ENCODE data around the gene CEP152. TPM values are rescaled to one million over a fixed set of nuclear protein-coding genes. Genes with fewer than 3 reads are reported as not detected.
"Not testable (repeated sequence)": the region's sequence is repeated elsewhere in the genome, so short reads cannot be mapped to it uniquely, and the experiment has no call there.

Gene CEP152
- total RNA-seq, 8 experiments from 2014 or later = 1.4 to 30.2 (median 3.5) TPM

DNA sequence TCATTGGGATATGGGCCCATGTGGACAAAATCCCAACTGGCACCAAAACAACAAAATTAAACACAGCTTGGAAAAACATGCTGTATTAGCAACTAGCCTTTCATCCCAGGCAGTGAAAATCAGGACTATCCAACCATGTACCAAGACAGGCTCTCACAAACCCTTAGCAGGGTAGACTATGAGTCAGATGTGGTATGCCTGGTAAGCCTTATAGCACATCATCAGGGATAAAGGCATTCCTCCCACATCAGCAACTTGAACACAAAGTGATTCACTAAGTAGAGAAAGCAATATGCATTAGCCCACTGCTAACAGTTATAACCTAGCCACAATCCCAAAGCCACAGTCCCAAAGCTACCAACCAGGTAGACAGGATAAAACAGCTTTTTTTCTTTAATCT lies 8.0 kb downstream of the CEP152 start:
- in situ Hi-C loops (cut with MboI; ENCODE audit: low pct_unique_long_range_greater_than_20kb in 2 of 9, low sequenced_read_pairs in 9 of 9, unreplicated experiment in 9 of 9) = loop anchor here in 2 of 9 experiments (25.0 kb wide), 2 partner anchors 166 to 441 kb away; partner anchors contain the start of gene FBN1 (in 1 of the 2)
- ATAC-seq (replicated peaks in 6 of 8) = peak in 3 of 8 experiments; percentile 34 to 57 (median 37)
- no peaks in the 10 kb centered on the region for H3K4me1 ChIP-seq (replicated peaks in 1 of 2)
- no peak overlapping the region for H3K27ac ChIP-seq
- no peak overlapping the region for H3K4me3 ChIP-seq

- WGBS, 10 experiments = 49 to 100% (median 82%) methylated on average over 1 to 3 of the region's 3 CpGs
- in situ Hi-C loops (cut with MboI; ENCODE audit: low pct_unique_long_range_greater_than_20kb in 2 of 9, low sequenced_read_pairs in 9 of 9, unreplicated experiment in 9 of 9) = loop anchor here in 2 of 9 experiments (25.0 kb wide), 2 partner anchors 165 to 440 kb away; partner anchors contain the start of gene FBN1 (in 1 of the 2)
Measured at GRCh38 chr15:48802257-48802656, 8.6 kb downstream of the CEP152 start.

GRCh38 chr15:48800811-48801455 lies 9.9 kb downstream of the CEP152 start:
- H3K27ac ChIP-seq = no peak overlapping the region
- H3K4me3 ChIP-seq = no peak overlapping the region
- no peaks in the 10 kb centered on the region for H3K4me1 ChIP-seq (replicated peaks in 1 of 2)
- WGBS, 10 experiments = 14 to 97% (median 63%) methylated on average over 2 to 4 of the region's 4 CpGs; no CpG with 5 or more reads in 2 of the 10 experiments
- ATAC-seq (replicated peaks in 6 of 8) = peak in 2 of 8 experiments; percentile 47 to 54
- in situ Hi-C loops (cut with MboI; ENCODE audit: low pct_unique_long_range_greater_than_20kb in 2 of 9, low sequenced_read_pairs in 9 of 9, unreplicated experiment in 9 of 9) = loop anchor here in 2 of 9 experiments (25.0 kb wide), 2 partner anchors 164 to 439 kb away; partner anchors contain the start of gene FBN1 (in 1 of the 2)

More at GRCh38 chr15:48802257-48802656, 8.6 kb downstream of the CEP152 start:
- Histone ChIP-seq H3K4me3 (no peak overlapping the region), H3K27ac (no peak overlapping the region), H3K4me1 (replicated peaks in 1 of 2) (no peaks in the 10 kb centered on the region)
- ATAC-seq (replicated peaks in 6 of 8) = no peak

DNA sequence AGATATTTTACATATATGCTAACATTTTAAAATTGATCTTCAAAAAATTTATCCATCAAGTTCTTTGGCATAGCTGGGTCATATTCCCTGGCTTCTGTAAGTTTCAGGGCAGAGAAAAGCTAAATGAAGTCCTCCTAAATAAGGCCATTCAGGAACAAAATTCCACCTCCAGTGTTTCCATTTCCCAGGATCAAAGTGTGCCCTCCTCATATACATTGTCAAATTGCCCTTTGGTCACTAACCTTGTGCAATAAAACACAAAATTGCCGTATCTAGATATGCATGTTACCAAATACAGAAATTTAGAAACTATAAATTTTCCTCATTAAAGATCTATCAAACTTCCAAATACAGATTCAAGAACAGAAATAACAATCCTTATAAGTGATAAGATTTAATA lies 10.6 kb downstream of the CEP152 start:
- ATAC-seq (replicated peaks in 6 of 8) = no peak
- no peaks in the 10 kb centered on the region for H3K4me1 ChIP-seq (replicated peaks in 1 of 2)
- H3K27ac ChIP-seq = no peak overlapping the region
- in situ Hi-C loops (cut with MboI; ENCODE audit: low pct_unique_long_range_greater_than_20kb in 2 of 9, low sequenced_read_pairs in 9 of 9, unreplicated experiment in 9 of 9) = loop anchor here in 2 of 9 experiments (25.0 kb wide), 2 partner anchors 163 to 438 kb away; partner anchors contain the start of gene FBN1 (in 1 of the 2)
- no peak overlapping the region for H3K4me3 ChIP-seq
- 83 to 100% (median 100%) methylated on average over 1 of the region's 1 CpG; no CpG with 5 or more reads in 2 of the 10 experiments for whole genome bisulfite sequencing, 10 experiments

DNA sequence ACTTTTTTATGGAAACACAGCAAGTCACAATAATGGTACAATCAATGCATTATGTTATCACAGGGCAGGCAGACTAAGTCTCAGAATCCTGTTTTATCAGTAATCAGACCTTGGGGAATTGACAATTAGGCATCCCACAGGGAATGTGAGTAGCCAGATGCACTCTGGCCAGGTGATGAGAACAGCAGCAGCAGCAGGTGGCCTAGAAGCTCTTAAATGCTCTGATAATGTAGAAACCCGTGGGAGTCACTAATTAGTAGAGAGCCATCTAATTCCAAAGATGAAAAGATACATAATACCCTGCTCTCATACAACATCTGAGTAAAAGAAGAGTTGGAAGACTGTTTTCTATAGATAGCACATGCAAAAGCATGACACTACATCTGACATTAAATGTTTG lies 12.6 kb downstream of the CEP152 start:
- H3K27ac ChIP-seq = no peak overlapping the region
- WGBS, 10 experiments = 0 to 89% (median 70%) methylated on average over 1 of the region's 1 CpG; no CpG with 5 or more reads in 4 of the 10 experiments
- H3K4me3 ChIP-seq = no peak overlapping the region
- no peaks in the 10 kb centered on the region for H3K4me1 ChIP-seq (replicated peaks in 1 of 2)
- ATAC-seq (replicated peaks in 6 of 8) = no peak
- in situ Hi-C loops (cut with MboI; ENCODE audit: low pct_unique_long_range_greater_than_20kb in 2 of 9, low sequenced_read_pairs in 9 of 9, unreplicated experiment in 9 of 9) = no loop called here

DNA sequence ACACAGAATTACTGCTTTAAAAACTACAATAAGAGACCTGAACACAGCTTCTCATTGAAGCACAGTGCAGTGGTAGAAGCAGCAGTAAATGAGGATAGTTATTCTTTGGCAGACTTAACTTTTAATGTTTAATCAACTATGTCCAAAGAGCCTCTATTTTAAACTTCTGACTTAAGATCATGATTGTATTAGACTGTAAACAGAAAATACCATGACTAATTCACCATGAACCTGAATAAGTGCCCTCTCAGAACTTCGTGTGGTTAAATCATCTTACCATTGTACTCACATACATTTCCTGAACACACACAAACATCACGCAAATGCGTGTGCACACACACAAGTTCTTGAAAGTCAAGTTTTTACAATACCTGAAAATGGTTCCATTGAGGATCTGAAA lies 13.9 kb downstream of the CEP152 start:
- no peaks in the 10 kb centered on the region for H3K4me1 ChIP-seq (replicated peaks in 1 of 2)
- no peak overlapping the region for H3K4me3 ChIP-seq
- H3K27ac ChIP-seq = no peak overlapping the region
- ATAC-seq (replicated peaks in 6 of 8) = no peak
- in situ Hi-C loops (cut with MboI; ENCODE audit: low pct_unique_long_range_greater_than_20kb in 2 of 9, low sequenced_read_pairs in 9 of 9, unreplicated experiment in 9 of 9) = no loop called here
- 80 to 100% (median 90%) methylated on average over 2 to 3 of the region's 3 CpGs for WGBS, 10 experiments

- in situ Hi-C loops (cut with MboI; ENCODE audit: low pct_unique_long_range_greater_than_20kb in 2 of 9, low sequenced_read_pairs in 9 of 9, unreplicated experiment in 9 of 9) = no loop called here
- no peak overlapping the region for H3K4me3 ChIP-seq
- ATAC-seq (replicated peaks in 6 of 8) = no peak
- no peaks in the 10 kb centered on the region for H3K4me1 ChIP-seq (replicated peaks in 1 of 2)
- 85 to 100% (median 98%) methylated on average over 1 to 3 of the region's 3 CpGs; no CpG with 5 or more reads in 2 of the 10 experiments for WGBS, 10 experiments
- no peak overlapping the region for H3K27ac ChIP-seq
Measured at GRCh38 chr15:48796521-48796920, 14.3 kb downstream of the CEP152 start.

- no peak for ATAC-seq (replicated peaks in 6 of 8)
- no peaks in the 10 kb centered on the region for H3K4me1 ChIP-seq (replicated peaks in 1 of 2)
- in situ Hi-C loops (cut with MboI; ENCODE audit: low pct_unique_long_range_greater_than_20kb in 2 of 9, low sequenced_read_pairs in 9 of 9, unreplicated experiment in 9 of 9) = no loop called here
- no peak overlapping the region for H3K27ac ChIP-seq
- H3K4me3 ChIP-seq = no peak overlapping the region
- 75 to 100% (median 96%) methylated on average over 1 to 3 of the region's 3 CpGs; no CpG with 5 or more reads in 2 of the 10 experiments for WGBS, 10 experiments
Measured at GRCh38 chr15:48795901-48796300, 15.0 kb downstream of the CEP152 start.

DNA sequence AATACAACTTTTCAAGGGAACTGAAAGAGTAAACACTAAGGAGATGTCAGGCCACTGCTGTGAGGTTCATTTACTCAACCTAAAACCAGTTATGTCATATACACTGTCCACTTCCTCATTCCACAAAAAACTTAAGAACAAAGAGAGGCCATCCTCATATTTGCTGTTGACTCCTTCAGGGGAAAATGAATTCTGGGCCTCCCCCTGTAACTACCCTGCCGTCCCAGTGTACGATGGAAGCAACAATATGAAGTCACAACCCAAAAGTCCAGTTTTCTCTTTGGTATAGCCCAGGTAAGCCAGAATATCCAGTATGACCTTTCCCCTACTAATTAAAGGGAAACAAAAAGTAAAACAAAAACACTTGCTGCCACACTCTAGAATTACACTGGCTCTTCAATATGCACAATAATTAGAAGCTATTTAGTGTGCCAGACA lies 16.2 kb downstream of the CEP152 start:
- Histone ChIP-seq H3K27ac (no peak overlapping the region), H3K4me1 (replicated peaks in 1 of 2) (no peaks in the 10 kb centered on the region), H3K4me3 (no peak overlapping the region)
- no peak for ATAC-seq (replicated peaks in 6 of 8)
- 60 to 100% (median 92%) methylated on average over 1 to 2 of the region's 2 CpGs; no CpG with 5 or more reads in 4 of the 10 experiments for WGBS, 10 experiments
- in situ Hi-C loops (cut with MboI; ENCODE audit: low pct_unique_long_range_greater_than_20kb in 2 of 9, low sequenced_read_pairs in 9 of 9, unreplicated experiment in 9 of 9) = no loop called here

GRCh38 chr15:48792408-48792807 lies 18.5 kb downstream of the CEP152 start:
- WGBS, 10 experiments = 0 to 100% (median 50%) methylated on average over 1 to 3 of the region's 3 CpGs
- in situ Hi-C loops (cut with MboI; ENCODE audit: low pct_unique_long_range_greater_than_20kb in 2 of 9, low sequenced_read_pairs in 9 of 9, unreplicated experiment in 9 of 9) = no loop called here
- ATAC-seq (replicated peaks in 6 of 8) = peak in 1 of 8 experiments; percentile 76
- Histone ChIP-seq H3K4me3 (no peak overlapping the region), H3K4me1 (replicated peaks in 1 of 2) (no peaks in the 10 kb centered on the region), H3K27ac (no peak overlapping the region)

DNA sequence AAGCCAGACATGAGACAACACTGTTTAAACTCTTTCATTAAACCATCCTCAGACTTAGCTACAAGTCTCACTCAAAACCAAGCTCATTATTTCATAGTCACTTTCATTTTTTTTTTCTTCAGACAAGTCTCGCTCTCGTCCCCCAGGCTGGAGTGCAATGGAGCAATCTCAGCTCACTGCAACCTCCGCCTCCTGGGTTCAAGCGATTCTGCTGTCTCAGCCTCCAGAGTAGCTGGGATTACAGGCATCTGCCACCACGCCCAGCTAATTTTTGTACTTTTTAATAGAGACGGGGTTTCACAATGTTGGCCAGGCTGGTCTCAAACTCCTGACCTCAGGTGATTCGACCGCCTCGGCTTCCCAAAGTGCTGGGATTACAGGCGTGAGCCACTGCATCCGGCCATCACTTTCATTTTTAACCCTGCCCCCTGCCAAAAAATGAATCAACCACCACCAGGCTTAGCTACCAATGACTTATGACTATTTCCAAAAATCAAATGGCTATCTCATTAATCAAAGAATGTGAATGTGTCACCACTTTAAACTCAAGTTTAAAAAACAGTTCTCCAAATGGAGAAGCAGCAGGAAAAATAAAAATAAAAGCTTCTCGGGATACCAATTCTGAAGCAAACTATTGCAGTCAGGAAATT lies 20.3 kb downstream of the CEP152 start:
- 11 to 100% (median 97%) methylated on average over 1 to 11 of the region's 12 CpGs for WGBS, 10 experiments
- H3K4me1 ChIP-seq (replicated peaks in 1 of 2); H3K27ac ChIP-seq; in situ Hi-C loops (cut with MboI; ENCODE audit: low pct_unique_long_range_greater_than_20kb in 2 of 9, low sequenced_read_pairs in 9 of 9, unreplicated experiment in 9 of 9); H3K4me3 ChIP-seq: not testable (repeated sequence)
- peak in 1 of 8 experiments; percentile 67 for ATAC-seq (replicated peaks in 6 of 8)

DNA sequence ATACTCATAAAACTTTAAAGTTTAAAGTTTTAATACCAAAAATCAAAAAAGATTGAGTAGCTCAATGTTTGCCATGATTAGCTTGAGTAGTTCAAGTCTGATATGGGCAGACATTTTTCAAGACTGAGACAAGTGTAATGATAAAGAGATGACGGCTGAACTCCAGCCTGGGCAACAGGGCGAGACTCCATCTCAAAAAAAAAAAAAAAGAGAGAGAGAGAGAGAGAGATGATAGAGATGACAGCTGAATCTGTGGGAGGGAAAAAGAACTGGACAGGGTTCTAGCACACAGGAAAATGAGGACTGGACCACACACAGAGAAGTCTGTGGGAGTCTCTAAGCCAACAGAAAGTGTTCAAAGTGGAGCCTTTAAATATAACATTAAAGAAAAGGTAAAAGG lies 25.2 kb downstream of the CEP152 start:
- H3K4me3 ChIP-seq = no peak overlapping the region
- WGBS, 10 experiments = 95 to 100% (median 100%) methylated on average over 1 to 2 of the region's 2 CpGs; no CpG with 5 or more reads in 1 of the 10 experiments
- H3K27ac ChIP-seq = no peak overlapping the region
- H3K4me1 ChIP-seq (replicated peaks in 1 of 2) = no peaks in the 10 kb centered on the region
- in situ Hi-C loops (cut with MboI; ENCODE audit: low pct_unique_long_range_greater_than_20kb in 2 of 9, low sequenced_read_pairs in 9 of 9, unreplicated experiment in 9 of 9) = no loop called here
- ATAC-seq (replicated peaks in 6 of 8) = no peak

DNA sequence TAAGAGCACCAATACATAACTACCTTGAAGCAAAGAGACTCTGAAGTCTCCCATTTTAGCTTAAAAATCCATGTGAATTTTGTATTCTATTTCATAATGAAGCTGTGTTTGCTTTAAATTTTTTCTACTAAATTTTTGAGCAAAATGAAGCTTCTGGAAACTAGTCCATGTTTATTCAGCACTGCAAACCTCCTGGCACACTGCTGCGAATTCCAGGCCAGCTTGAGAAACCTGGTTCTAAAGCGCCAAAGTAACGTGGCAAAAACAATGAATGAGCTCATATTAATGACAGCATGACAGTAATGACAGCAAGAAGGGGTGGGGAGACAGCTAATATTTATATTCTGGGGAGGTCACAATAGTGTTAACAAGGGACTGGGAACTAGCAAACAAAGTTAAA lies 25.7 kb downstream of the CEP152 start:
- Histone ChIP-seq H3K4me1 (replicated peaks in 1 of 2) (no peaks in the 10 kb centered on the region), H3K27ac (no peak overlapping the region), H3K4me3 (no peak overlapping the region)
- in situ Hi-C loops (cut with MboI; ENCODE audit: low pct_unique_long_range_greater_than_20kb in 2 of 9, low sequenced_read_pairs in 9 of 9, unreplicated experiment in 9 of 9) = no loop called here
- ATAC-seq (replicated peaks in 6 of 8) = peak in 1 of 8 experiments; percentile 25
- 23 to 100% (median 81%) methylated on average over 1 to 3 of the region's 3 CpGs for WGBS, 10 experiments

All from motor neuron (in vitro differentiated cells).